Measurements from ENCODE around the gene PPP1R37.

PPP1R37 gene

DNA sequence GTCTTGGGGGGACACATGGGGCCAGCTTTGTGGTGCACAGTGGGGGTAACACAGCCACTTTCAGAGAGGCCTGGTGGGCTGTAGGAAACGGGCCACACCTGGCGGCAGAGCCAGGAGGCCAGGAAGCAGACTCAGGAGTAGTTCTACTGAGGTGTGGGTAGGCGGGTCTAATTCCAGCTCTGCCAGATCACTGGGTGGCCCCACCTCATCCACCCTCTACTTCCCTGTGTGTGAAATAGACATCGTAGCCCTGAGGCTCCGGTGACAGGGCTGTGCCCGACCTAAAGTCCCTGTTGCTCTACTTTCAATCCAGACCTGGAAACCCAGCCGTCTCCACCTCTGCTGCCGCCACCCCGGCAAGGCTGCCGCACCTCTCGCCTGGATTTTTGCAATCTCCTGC is 63.8 kb downstream of the PPP1R37 start:
- no peak for DNase-seq

DNA sequence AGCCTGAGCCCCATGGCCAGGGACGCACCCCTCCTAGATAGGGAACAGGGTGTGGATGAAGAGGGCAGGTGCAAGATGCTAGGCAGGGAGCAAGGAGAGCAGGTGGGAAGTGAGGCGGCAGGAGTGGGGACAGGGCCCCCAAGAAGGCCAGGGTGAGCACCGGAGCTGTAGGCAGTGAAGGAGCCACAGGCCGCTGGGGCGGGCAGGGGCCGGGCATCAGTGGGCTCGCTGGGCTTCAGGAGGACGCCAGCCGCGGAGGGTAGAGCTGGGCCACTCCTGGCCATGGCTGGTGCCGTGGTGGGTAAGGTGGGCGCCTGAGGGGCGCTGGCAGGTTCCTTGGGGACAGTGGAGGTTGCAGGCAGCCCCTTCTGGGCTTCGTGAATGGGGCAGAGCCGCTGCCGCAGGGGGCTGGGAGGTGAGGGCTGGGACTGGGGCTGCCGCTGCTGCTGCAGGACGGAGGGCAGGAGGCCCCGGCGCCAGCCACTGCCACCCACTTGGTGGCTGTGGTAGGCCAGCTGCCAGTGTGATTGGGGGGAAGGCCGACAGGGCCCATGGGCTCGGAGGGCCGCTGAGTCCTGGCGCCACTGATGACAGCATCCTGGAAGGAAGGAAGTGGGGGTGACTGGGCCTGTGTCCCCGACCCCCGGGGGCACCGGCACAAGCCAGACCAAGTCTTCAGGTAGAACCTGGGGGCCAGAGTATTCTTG is 65.7 kb downstream of the PPP1R37 start:
- DNase-seq, result no peak

DNA sequence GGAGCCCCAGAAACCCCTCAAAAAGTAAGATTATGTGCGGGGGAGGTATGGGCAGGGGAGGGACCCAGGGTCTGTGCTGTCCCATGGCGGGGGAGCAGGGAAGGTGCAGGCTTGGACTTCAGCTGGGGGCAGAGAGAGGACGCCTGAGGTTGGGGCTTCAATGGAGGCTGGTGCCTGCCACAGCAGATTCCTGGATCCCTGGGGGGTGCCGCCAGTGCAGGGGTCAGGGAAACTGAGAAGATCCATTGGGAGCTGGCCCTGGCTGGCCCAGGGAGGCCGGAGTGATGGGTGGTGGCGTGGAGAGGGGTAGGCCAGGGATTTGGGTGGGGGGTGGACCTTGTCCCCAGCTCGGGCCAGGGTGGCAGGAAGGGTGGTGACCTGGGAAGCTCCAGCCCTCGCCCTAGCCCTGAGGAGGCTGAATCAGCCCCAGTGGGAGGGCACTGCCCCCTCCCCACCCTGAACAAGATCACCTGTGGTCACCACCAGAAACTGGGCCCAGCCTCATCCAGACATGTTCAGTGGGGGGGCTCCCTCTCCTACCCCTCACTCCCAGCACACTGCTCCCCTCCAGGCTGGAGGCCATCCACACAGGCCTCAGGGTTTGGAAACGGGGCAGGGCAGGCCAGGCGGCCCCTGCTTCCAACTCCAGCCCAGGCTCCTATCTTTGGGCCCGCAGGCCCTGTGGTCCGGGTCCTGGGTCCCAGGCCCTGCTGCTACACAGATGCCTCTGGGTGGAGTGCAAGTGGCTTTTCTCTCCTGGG is 66.4 kb downstream of the PPP1R37 start:
- no peak for DNase-seq

DNA sequence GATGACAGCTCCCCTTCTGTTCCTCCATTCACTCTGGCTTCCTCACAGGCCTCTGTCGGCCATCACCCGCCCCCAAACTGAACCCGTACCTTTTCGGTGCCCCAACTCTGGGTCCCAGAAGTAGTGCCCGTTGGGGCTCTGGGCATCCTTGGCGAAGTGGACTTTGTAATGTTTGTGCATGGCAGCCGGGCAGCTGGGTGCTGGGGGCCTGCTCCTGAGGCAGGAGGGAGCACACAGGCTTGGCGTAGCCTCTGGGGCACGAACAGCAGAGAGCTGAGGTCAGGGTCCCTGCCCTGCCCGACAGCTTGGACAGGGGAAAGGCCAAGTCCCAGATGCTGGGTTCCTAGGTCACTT is 67.0 kb downstream of the PPP1R37 start:
- no peak for DNase-seq

DNA sequence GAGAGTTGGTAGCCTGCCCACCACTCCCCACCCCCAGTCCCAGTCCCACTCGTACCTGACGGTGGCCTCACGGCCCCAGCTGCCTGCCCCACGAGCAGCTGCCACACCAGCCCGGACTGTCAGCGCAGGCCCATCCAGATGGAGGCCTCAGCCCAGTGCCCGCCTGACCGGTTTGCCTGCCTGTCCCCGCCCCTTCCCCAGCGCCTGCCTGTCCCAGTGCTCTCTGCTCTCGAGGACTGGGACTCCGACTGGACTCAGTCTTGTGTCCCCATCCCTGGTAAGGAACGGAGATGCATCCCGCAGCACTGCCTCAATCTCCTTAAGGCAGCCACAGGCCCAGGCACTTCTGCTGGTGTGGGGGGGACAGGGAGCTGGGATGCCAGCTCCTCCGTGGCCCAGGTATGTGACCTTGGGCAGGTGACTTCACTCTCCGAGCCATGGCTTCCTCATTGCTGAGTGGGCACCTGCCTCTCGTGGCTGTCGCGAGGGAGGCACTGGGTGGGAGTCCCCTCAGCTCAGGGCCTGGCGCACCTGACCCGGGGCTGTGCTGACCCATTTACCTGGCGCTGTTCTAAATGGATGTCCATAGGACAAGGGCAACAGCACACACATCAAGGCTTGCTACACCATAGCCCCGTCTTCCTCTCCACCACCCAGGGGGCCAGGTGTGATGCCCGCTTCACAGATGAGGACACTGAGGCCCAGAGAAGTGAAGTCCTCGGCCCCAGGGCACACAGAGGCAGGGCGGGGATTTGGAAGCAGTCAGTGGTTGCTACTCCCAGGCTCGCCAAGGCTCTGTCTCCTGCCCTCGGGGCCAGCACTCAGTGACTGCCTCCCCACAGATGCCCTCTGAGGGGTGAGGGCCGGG is 68.1 kb downstream of the PPP1R37 start, which contains the start of gene NKPD1:
Gene NKPD1, minus strand, starts transcription at position 113 of the 868 bp plus-strand sequence. CDS start 832 bp downstream, outside the sequence.
- no peak for DNase-seq

DNA sequence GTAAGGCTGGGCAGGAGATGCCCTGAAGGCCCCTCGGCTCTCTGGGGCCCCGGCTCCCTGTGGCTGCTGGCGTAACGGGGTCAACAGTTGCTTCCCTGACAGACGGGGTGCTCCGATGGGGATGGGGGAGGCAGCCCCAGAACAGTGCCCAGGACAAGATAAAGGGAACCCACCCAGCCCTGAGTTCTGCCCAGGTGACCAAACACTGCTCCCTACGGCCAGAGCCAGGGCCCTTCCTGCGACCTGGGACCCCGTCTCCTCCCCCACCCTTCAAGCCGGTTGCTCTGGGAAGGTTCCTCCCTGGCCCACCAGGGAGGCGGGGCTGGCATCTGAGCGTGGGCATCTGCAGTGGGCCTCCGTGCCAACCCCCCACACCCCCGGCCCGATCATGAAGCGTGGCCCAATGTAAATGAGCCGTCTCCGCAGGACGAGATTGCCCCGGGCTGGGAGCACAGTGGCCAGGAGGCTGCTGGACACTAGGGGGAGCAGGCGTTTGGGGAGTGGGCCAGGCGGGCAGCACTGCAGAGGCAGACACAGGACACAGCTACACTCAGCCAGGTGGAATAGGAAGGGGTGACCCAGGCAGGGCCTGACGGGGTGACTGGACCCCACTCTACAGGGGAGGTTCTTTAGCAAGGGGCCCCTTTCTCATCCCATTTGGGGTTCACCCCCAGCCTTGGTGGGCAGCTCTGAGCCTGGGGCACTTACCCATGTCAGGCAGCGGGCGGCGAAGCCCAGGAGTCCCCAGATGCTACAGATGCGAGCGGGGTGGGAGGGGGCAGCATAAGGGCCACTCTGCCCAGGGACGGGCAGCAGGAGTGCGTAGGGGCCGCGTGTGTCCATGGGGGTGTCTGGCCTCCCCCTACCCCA is 69.0 kb downstream of the PPP1R37 start:
- DNase-seq, result no peak

DNA sequence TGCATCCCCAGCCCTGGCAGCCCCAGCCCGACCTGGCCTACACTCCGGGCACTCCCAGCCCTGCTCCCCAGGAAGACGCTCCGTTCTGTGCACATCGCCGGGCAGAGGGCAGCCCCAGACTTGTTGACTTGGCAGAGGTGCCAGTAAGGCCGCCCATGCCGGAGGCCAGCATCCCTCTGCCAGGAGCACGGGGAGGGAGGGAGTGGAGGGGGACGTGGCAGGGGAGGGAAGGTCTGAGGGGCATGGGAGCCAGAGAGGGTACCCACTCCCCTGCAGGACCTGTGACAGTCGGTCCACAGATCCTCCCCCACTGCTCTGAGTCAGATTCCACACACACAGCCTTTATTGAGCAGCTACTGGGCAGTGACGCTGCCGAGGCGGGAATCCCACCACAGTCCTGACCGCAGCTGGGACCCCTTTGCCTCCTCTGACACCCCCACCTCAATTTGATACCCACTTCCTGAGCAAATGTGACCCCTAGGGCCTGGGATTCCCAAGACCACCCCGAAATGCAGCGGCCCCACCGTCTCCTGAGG is 69.7 kb downstream of the PPP1R37 start:
- DNase-seq, result peak; percentile 48

DNA sequence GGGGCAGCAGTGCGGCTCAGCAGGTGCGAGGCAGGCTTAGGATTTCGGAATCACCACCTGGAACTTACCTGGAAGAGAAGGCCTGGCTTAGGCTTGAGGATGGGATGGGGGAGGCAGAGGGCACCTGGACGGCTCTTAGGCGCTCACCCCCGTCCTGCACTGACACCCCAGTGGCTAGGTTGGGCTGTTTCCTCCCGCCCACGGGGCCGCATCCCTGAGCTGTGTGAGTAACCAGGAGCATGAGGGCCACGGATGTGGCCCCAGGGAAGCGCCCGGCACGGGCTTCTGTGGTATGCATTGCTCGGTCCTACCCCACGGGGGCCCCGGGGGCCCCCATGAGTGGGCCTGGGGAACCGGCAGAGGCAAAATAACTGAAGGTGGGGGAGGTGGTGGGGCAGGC is 70.2 kb downstream of the PPP1R37 start:
- no peak for DNase-seq

DNA sequence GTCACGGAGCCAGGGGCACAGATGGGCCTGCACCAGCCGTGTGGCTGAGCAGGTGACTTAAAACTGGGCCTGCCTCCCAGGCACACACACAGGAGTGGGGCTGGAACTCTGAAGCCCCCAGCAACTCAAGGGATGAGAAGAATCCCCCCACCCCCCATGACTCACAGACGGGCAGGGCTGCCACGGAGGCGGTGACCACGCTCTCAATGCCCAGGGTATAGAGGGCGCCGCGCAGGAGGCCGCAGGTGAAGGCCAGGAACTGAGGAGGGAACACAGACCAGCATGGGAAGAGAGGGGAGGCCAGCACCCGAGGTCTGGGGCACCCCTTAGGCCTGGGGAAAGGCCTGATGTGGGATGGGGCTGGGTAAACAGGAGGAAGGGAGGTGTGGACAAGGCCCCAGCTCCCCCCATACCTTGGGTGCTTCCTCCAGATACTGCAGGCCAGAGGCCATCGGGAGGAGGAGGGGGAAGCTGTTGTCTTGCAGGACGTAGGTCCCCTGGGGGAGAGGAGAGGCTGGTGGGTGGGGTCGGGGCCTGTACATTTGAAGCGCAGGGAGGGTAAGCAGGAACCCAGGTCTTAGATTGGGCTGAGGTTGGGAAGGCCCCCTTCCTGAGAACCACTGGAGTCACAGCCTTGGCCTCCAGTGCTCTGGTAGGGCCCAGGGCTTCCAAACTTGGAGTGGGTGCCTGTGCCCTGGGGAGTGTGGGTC is 70.9 kb downstream of the PPP1R37 start:
- DNase-seq, result peak; percentile 71

DNA sequence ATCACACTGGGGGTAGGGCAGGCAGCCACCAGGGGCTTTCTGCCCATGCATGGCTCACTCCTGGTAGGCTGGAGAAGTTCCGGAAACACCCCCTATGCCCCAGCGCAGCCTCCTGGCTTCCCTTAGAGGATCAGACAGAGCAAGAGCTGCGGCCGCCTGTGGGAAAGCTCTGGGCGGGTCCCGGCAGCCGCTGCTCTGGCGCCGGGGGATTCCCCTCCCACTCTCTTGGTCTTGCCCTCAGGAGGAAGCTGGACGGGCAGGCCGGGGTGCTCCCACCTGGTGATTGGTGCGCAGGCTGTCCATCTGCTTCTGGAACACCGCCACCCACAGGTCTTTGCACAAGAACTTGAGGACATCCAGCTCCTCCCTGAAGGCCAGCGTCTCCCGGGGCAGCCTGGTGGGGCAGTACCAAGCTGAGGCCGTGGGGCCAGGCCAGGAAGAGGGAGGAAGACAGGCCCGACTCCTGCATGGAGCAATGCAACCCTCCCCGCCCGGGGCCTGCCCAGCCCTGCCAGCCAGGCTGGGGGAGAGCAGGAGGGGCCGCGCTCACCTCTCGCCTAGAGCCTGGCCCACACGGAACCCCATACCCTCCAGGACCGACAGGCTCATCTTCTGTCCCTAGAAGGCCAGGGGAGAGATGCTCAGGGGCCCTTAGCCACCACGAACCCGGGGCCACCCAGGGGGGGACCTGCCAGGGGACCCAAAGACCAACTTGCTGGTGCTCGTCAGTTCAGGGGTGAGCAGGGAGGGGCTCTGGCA is 71.8 kb downstream of the PPP1R37 start:
- DNase-seq, result no peak

DNA sequence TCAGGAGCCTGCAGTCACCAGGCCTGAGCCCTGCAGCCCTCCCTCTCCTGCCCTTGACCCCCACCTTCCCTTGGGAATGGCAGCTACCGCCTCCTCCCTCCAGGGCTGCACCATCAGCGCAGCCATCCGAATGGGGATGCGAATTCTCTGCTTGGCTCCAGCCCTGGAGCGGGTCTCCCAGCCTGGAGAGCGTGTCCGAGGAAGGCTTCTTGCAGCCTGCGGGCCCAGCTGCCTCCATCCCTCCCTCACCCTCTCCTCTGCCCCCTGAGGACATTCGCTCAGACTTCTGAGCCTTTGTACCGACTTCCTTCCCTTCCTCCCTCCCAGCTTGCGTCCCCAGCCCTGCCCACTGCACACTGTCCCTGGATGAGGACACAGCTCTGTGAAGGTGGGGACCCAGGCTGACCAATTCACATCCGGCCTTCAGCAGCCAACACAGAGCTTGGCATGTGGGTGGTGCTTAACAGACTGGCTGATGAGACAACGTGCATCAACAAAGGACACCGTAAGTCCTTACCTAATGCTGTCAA is 73.8 kb downstream of the PPP1R37 start:
- peak; percentile 42 for DNase-seq

DNA sequence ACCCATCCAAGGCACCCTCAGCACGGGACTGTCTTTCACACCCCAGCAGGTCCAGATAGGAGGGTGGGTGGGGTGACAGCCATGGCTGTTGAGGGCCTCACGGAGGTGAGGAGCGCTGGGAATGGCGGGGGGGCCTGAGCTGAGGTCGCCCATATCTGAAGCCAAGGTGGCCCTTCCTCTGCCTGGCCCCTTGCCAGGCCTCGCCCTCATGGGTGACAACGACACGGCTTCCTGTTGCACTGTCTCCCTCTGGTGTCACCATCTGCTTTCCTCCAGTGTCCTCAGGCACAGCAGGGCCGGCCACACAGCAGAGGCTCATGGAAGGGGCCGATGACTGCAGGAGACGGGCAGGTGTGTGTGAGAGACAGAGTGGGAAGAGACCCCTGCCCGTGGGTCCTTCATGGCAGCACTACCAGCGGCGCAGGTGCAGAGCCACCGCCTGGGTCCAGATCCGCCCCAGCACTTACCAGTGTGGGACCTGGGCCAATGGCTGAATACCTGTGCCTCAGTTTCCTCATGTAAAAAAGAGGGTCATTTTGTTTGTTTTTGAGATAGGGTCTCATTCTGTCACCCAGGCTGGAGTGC is 75.9 kb downstream of the PPP1R37 start:
- DNase-seq, result peak; percentile 47

DNA sequence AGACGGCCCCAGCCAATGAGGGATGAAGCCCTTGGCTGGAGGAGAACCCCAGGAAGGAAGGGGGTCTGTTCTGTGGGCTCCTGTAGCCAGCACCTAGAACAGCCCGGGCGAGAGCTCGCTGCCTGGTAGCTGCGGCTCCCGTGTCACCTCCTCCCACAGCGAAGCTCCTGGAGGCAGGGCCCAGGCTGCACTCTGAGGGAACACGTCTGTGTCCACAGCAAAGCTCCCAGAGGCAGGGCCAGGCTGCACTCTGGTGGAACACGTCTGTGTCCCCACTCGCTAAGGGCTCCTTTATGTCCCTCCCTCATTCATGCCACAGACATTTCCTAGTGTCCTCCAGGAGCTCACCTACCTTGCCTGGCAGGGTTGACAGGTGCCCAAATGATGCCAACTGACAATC is 76.6 kb downstream of the PPP1R37 start:
- DNase-seq, result no peak

DNA sequence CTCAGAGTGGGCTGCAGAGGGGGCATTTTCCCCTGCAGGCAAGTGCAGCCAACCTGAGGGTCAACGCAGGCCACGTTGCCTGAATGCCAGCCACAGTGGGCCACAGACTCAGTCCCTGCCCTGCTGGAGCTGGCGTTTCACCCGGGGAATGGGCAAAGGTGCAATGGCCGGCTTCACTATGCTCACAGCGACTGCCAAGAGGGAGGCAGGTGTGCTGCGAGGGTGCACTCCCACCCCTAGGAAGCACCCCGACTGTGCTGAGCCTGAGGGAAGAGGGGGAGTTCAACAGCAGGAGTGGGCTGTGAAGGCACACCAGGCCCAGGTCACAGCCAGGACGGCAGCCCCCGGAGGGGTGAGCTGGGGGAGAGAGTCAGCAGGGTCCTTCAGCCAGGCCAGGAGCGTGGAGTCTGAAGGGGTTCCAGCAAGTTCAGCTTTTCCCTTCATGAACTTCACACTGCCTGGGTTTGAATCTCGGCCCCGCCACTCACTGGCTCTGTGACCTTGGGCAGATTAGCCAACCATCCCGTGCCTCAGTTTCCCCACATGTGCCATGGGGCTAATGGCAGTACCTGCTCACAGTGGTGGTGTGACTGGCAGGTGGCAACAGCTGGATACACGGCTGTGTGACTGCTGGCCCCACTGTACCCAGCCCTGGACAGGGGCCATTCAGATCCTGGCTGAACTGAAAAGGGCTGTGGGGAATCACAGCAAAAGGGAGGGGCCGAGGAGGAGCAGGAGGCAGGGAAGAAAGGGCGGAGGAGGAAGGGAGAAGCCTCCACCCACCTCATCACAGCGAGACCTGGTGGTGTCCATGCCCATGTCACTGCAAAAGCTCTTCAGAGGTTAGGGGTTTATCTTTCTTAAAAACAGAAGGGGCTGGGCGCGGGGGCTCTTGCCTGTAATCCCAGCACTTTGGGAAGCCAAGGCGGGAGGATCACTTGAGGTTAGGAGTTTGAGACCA is 77.4 kb downstream of the PPP1R37 start:
- DNase-seq, result no peak

DNA sequence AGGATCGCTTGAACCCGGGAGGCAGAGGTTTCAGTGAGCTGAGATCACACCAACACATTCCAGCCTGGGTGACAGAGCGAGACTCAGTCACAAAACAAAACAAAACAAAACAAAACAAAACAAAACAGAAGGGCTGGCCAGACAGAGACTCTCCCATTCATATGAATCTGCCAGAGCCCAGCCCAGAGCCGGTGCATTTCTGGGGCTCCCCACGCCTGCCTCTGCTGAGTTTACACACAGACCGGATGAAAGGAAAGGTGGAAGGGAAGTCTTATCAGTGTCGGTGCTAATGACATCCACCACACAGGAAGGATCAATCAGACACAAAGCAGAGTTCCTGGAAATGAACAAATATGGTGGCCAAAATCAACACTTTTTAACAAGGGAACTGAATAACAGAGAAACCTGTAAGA is 78.2 kb downstream of the PPP1R37 start:
- no peak for DNase-seq

DNA sequence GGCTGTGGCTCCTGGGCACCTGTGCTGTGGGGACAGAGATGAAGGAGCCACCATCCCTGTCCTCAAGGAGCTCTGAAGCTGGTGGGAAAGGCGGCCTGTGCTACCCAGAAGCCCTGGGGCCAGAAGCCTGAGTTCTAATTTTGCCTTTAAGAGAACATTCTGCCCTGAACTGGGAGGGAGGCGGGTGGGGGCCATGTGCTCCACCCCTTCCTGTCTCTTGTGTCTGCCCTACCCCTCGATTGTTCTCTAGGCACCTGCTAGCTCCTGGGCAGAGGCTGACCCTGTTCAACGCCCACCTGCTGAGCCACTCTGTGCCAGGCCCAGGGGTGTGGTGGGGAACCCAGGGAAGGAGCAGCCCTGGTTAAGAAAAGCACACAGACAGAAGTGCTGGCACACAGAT is 79.2 kb downstream of the PPP1R37 start:
- no peak for DNase-seq

DNA sequence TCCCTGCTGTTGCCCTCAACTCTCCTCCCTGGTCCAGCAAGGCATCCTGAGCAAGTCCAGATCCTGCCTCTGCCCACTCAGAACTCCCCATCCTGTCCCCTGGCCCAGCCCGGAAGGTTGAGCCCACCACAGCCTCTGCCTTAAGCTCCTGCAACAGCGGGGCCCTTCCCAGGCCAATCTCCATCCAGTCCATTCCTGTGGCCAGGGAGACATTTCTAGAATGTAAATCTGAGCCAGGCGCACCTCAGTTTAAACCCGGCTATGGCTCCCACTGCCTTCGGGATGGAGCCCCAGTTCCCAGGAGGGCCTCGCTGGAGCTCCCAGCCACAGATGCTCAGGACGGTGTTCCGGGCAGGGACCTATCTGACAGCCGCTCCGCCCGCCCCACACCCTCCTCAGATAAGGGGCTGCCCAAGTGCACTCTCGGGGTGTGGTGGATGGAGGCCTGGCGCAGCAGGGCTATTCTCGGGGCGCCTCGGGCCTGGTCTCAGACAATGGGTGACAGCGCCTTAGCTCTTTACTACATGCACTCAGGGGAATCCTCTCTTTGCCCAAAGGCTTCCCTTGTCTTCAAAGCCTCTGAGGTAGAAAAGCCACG is 79.7 kb downstream of the PPP1R37 start:
- no peak for DNase-seq

DNA sequence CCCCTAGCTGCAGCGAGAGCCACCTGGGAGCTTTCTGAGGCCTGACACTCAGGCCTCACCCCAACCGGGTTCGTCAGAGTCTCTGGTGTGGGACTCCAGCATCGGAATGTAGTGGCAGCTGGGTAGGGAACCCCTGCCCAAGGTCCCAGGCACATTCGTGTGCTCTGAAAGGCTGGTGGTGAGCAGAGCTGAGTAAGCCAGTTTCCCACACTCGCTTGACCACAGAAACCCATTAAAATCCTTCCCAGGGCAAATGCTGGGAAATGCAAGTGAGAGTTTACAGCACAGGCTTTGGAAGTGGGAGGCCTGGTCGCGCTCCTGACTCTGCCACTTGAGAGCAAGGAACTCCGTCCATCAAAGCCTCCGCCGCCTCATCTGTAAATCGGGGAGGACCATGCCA is 80.8 kb downstream of the PPP1R37 start:
- no peak for DNase-seq

Data from NCI-H2171 treated with DMSO at 0.1 percent for 48 hours (cell line).